Spleen (tissue), 11 donors: Measurements from ENCODE around the gene RNF167. TPM values are rescaled to one million over a fixed set of nuclear protein-coding genes. Genes with fewer than 3 reads are reported as not detected.

Source experiments
- DNase-seq: peaks from one replicate; pipeline ENCODE4 v3.0.0-alpha.2; 2020
- H3K27ac ChIP-seq, 8 donors: fragments of 200-600 bp; sonication (generic) in 7 of 8; 1 replicate in 4 of 8; 2 replicates in 4 of 8; pipeline versions ENCODE4 v1.5.0 to v1.8.0; 2016 to 2021; ENCODE audit warnings: inconsistent platforms in 4 of 8, mild to moderate bottlenecking in 4 of 8, moderate library complexity in 1 of 8
- H3K27me3 ChIP-seq, 7 donors: fragments of 200-600 bp; sonication (generic) in 6 of 7; replicated peaks in 1 of 7; 1 replicate in 4 of 7; 2 replicates in 3 of 7; pipeline versions ENCODE4 v1.5.0 to v1.8.0; 2016 to 2021; ENCODE audit warnings: inconsistent platforms in 3 of 7, mild to moderate bottlenecking in 1 of 7
- H3K36me3 ChIP-seq, 6 donors: fragments of 200-600 bp; sonication (generic) in 5 of 6; 1 replicate in 4 of 6; 2 replicates in 2 of 6; pipeline versions ENCODE4 v1.5.0 to v1.8.0; 2016 to 2021; ENCODE audit warnings: inconsistent platforms in 2 of 6
- H3K4me1 ChIP-seq, 6 donors: fragments of 200-600 bp; sonication (generic) in 5 of 6; 1 replicate in 3 of 6; 2 replicates in 3 of 6; pipeline versions ENCODE4 v1.5.0 to v1.8.0; 2016 to 2021; ENCODE audit warnings: inconsistent platforms in 3 of 6
- H3K4me3 ChIP-seq, 8 donors: fragments of 200-600 bp; sonication (generic) in 7 of 8; 1 replicate in 4 of 8; 2 replicates in 4 of 8; pipeline versions ENCODE4 v1.5.0 to v1.8.0; 2016 to 2021; ENCODE audit warnings: inconsistent platforms in 4 of 8, mild to moderate bottlenecking in 4 of 8, moderate library complexity in 2 of 8
- H3K9me3 ChIP-seq, 8 donors: fragments of 200-600 bp; sonication (generic) in 7 of 8; 1 replicate in 4 of 8; 2 replicates in 4 of 8; pipeline versions ENCODE4 v1.5.0 to v1.8.0; 2016 to 2021; ENCODE audit warnings: inconsistent platforms in 4 of 8
- CTCF ChIP-seq, 11 experiments: fragments of 200-600 bp in 7 of 11; fragments of 450-650 bp in 4 of 11; sonication (generic) in 4 of 11; IDR thresholded peaks in 8 of 11; conservative IDR thresholded peaks in 3 of 11; 1 replicate in 7 of 11; 2 replicates in 4 of 11; pipeline versions ENCODE4 v1.4.0 to v1.8.0; 2016 to 2021; ENCODE audit warnings: antibody characterized with exemption in 11 of 11, inconsistent platforms in 4 of 11, mild to moderate bottlenecking in 1 of 11
- POLR2A ChIP-seq, 3 donors: fragments of 450-650 bp; IDR thresholded peaks; one replicate each; pipeline ENCODE4 v1.5.1; 2017; ENCODE audit warnings: antibody characterized with exemption in 3 of 3, mild to moderate bottlenecking in 1 of 3
- POLR2AphosphoS5 ChIP-seq, 3 donors: sonication (generic); formaldehyde crosslinking; IDR thresholded peaks; one replicate each; pipeline ENCODE4 v1.5.1; 2017; ENCODE audit warnings: antibody characterized with exemption in 3 of 3
- whole genome bisulfite sequencing, 5 donors: extraction: QIAGEN DNeasy Blood & Tissue Kit in 3 of 5; methylation state at CpG; one replicate each; pipeline versions ENCODE4 v1.1.5 to v1.1.7; 2013 to 2018; 5-methylcytosine and 5-hydroxymethylcytosine counted together
- intact Hi-C: fragments of 100-400 bp; cut with DNase I; formaldehyde crosslinking; loops from one replicate; pipeline ENCODE4 v1.15.0; 2023; ENCODE audit warnings: low total_unique reads
- polyA plus RNA-seq, 3 donors: library from polyadenylated mRNA; stranded (reverse); fragments of 200-250 nt; gene quantifications; one replicate each; pipeline ENCODE4 v1.2.1, GENCODE V29; 2013
- total RNA-seq, 7 donors: library from RNA; depleted of rRNA in 3 of 7; stranded (reverse); fragments of >200 nt in 3 of 7; fragmentation: NEBNext Ultra II Directional in 4 of 7; extraction: Animal tissue kit (Norgen Biotek cat#: 25700) in 4 of 7; gene quantifications; one replicate each; pipeline versions ENCODE4 v1.1.0 to v1.2.1, GENCODE V29; 2016 to 2021
- donor health status: healthy with polysubstance abuse.
- donor health status: DM: no; HTN: no; CAD: no; lungs with moderate emphysema.
- donor health status: DM: no; HTN: no; CAD: no.
- donor health status: Bipolar disorder and iron deficiency.
- donor health status: healthy.
- donor health status: DM: no; HTN: no; CAD: no.
- donor health status: DM: yes; HTN: yes; CAD: no.

Gene RNF167
- total and polyA plus RNA-seq, 10 donors = 57.6 to 146 (median 93.2) TPM

GRCh38 chr17:4947411-4948165, 7.5 kb downstream of the RNF167 start:
- Histone ChIP-seq H3K4me1 (peaks cover 49 to 80% (median 62%) of the 10 kb centered on the region in 6 donors), H3K9me3 (no peaks in the 10 kb centered on the region), H3K36me3 (peaks cover 0 to 47% (median 38%) of the 10 kb centered on the region in 6 donors), H3K27me3 (no peaks in the 10 kb centered on the region), H3K27ac (peak overlapping the region; percentile 94 to 99 (median 98)), H3K4me3 (peak overlapping the region; percentile 78 to 100 (median 98))
- WGBS, 5 donors = 0 to 1% (median 0%) methylated on average over 19 to 56 of the region's 56 CpGs
- TF ChIP-seq CTCF (IDR thresholded peaks at IDR 0.05 in 8 of 11, conservative IDR thresholded peaks at IDR 0.05 in 3 of 11) = no peak
- TF ChIP-seq POLR2A (IDR thresholded peaks at IDR 0.05) = peak in 1 of 3 donors; percentile 13
- peak in 1 of 3 donors; percentile 85 for TF ChIP-seq POLR2AphosphoS5 (IDR thresholded peaks at IDR 0.05)
- DNase-seq = peak; percentile 96
- intact Hi-C loops = no loop called here

- Histone ChIP-seq H3K27ac (peak within 1 kb of the TSS; percentile 94 to 99 (median 98)), H3K36me3 (peaks cover 0 to 40% (median 31%) of the 10 kb centered on the region in 6 donors), H3K9me3 (no peaks in the 10 kb centered on the region), H3K27me3 (no peaks in the 10 kb centered on the region), H3K4me1 (peaks cover 44 to 72% (median 54%) of the 10 kb centered on the region in 6 donors), H3K4me3 (peak within 1 kb of the TSS; percentile 78 to 100 (median 98))
- DNase-seq = peak; percentile 96
- intact Hi-C loops = no loop called here
- WGBS, 5 donors = 0 to 1% (median 0%) methylated on average over 12 to 59 of the region's 59 CpGs
- TF ChIP-seq POLR2A (IDR thresholded peaks at IDR 0.05) (peak; percentile 53 to 90 (median 82)), CTCF (IDR thresholded peaks at IDR 0.05 in 8 of 11, conservative IDR thresholded peaks at IDR 0.05 in 3 of 11) (peak in 1 of 11 experiments; percentile 9), POLR2AphosphoS5 (IDR thresholded peaks at IDR 0.05) (peak; percentile 93 to 94 (median 93))
These were observed 8.3 kb downstream of the RNF167 start, which contains the start of gene PFN1 for GRCh38 chr17:4948166-4948930. PFN1 (minus strand) TSS chr17:4948530; CDS start chr17:4948394, 136 bp downstream.

GRCh38 chr17:4948931-4949320, 8.9 kb downstream of the RNF167 start:
- no peak for TF ChIP-seq POLR2A (IDR thresholded peaks at IDR 0.05)
- TF ChIP-seq CTCF (IDR thresholded peaks at IDR 0.05 in 8 of 11, conservative IDR thresholded peaks at IDR 0.05 in 3 of 11) = no peak
- TF ChIP-seq POLR2AphosphoS5 (IDR thresholded peaks at IDR 0.05) = peak in 2 of 3 donors; percentile 57 to 66
- Histone ChIP-seq H3K4me1 (peaks cover 38 to 66% (median 48%) of the 10 kb centered on the region in 6 donors), H3K4me3 (peak overlapping the region; percentile 78 to 100 (median 98)), H3K36me3 (peaks cover 0 to 34% (median 27%) of the 10 kb centered on the region in 6 donors), H3K27ac (peak overlapping the region; percentile 89 to 99 (median 98)), H3K27me3 (no peaks in the 10 kb centered on the region), H3K9me3 (no peaks in the 10 kb centered on the region)
- WGBS, 5 donors = 0 to 1% (median 0%) methylated on average over 27 to 40 of the region's 40 CpGs
- peak; percentile 96 for DNase-seq
- intact Hi-C loops = no loop called here
